IMR-90 (cell line): ENCODE data around the gene ECT2. TPM values are rescaled to one million over a fixed set of nuclear protein-coding genes. Genes with fewer than 3 reads are reported as not detected.
A peak's percentile ranks its signal among the peaks of the same experiment; 100 is the strongest.

Experiments
- ATAC-seq: fragments of 200-7000 bp; cut with Tn5 transposase; 2 replicates; pipeline ENCODE4 v1.9.1; 2020; ENCODE audit warnings: low read depth, mild to moderate bottlenecking, moderate library complexity
- BruUV-seq: library from RNA; stranded (reverse); fragments of 400-500 nt; replicated peaks from 2 replicates; lab custom pipeline; 2021; lab: Mats Ljungman, UMichigan
- CTCF ChIA-PET: fragments of 300-600 bp; formaldehyde crosslinking; extraction: SDS; loops from one replicate; lab custom pipeline; 2021; ENCODE audit warnings: antibody characterized with exemption; lab: Yijun Ruan, JAX
- POLR2A ChIA-PET: fragments of 300-600 bp; sonication (Branson Sonifier 250); formaldehyde crosslinking; loops from one replicate; lab custom pipeline; 2022; ENCODE audit warnings: antibody characterized with exemption; ENCODE audit not compliant: unreplicated experiment; lab: Charles Lee
- DNase-seq: peaks from one replicate; pipeline ENCODE4 v3.0.0; 2013
- H2AFZ ChIP-seq: replicated peaks from 2 replicates; pipeline ENCODE3; 2013; ENCODE audit warnings: low read length, mild to moderate bottlenecking; ENCODE audit not compliant: poor library complexity
- H2AK5ac ChIP-seq: 2 replicates; pipeline ENCODE4 v1.6.1; 2013; ENCODE audit warnings: low read depth, low read length, inconsistent platforms
- H2AK9ac ChIP-seq: replicated peaks from 2 replicates; pipeline ENCODE3; 2013; ENCODE audit warnings: mild to moderate bottlenecking, low read depth, low read length, moderate library complexity; ENCODE audit not compliant: poor library complexity
- H2BK120ac ChIP-seq: 2 replicates; pipeline ENCODE4 v1.6.1; 2013; ENCODE audit warnings: low read depth, low read length, inconsistent platforms
- H2BK15ac ChIP-seq: 3 replicates; pipeline ENCODE4 v1.6.1; 2013; ENCODE audit warnings: low read depth, low read length, inconsistent platforms
- H2BK20ac ChIP-seq: 2 replicates; pipeline ENCODE4 v1.6.1; 2013; ENCODE audit warnings: low read depth, mild to moderate bottlenecking, inconsistent platforms, low read length, moderate library complexity
- H2BK5ac ChIP-seq: 2 replicates; pipeline ENCODE4 v1.6.1; 2013; ENCODE audit warnings: mild to moderate bottlenecking, low read depth, low read length, inconsistent platforms; ENCODE audit not compliant: poor library complexity, severe bottlenecking
- H3K14ac ChIP-seq: replicated peaks from 2 replicates; pipeline ENCODE4 v1.6.1; 2013; ENCODE audit warnings: low read depth, low read length, inconsistent platforms
- H3K18ac ChIP-seq: 2 replicates; pipeline ENCODE4 v1.6.1; 2013; ENCODE audit warnings: low read depth, low read length, control low read depth
- H3K23ac ChIP-seq: 2 replicates; pipeline ENCODE4 v1.6.1; 2013; ENCODE audit warnings: low read depth, low read length, inconsistent platforms
- H3K27ac ChIP-seq: 2 replicates; pipeline ENCODE4 v1.5.1; 2013; ENCODE audit warnings: mild to moderate bottlenecking, control low read depth, low read length; ENCODE audit not compliant: insufficient read depth
- H3K27me3 ChIP-seq: 2 replicates; pipeline ENCODE4 v1.6.1; 2013; ENCODE audit warnings: low read length; ENCODE audit not compliant: control insufficient read depth, insufficient read depth
- H3K36me3 ChIP-seq: 2 replicates; pipeline ENCODE4 v1.6.1; 2013; ENCODE audit warnings: low read length, mixed read lengths; ENCODE audit not compliant: control insufficient read depth, insufficient read depth
- H3K4ac ChIP-seq: 2 replicates; pipeline ENCODE4 v1.6.1; 2013; ENCODE audit warnings: low read depth, low read length, inconsistent platforms
- H3K4me1 ChIP-seq: 2 replicates; pipeline ENCODE4 v1.6.1; 2013; ENCODE audit warnings: low read length, mixed read lengths; ENCODE audit not compliant: control insufficient read depth, insufficient read depth
- H3K4me2 ChIP-seq: 2 replicates; pipeline ENCODE4 v1.6.1; 2013; ENCODE audit warnings: low read depth, mild to moderate bottlenecking, control low read depth, low read length, moderate library complexity
- H3K4me3 ChIP-seq: 2 replicates; pipeline ENCODE4 v1.5.1; 2013; ENCODE audit warnings: low read depth, mild to moderate bottlenecking, control low read depth, low read length, moderate library complexity; ENCODE audit not compliant: insufficient read depth
- H3K56ac ChIP-seq: 2 replicates; pipeline ENCODE4 v1.6.1; 2013; ENCODE audit warnings: low read length, inconsistent platforms; ENCODE audit not compliant: insufficient read depth; ENCODE audit errors: extremely low read depth
- H3K79me1 ChIP-seq, 2 experiments: 2 replicates each; pipeline ENCODE4 v1.6.1; 2013; ENCODE audit warnings: low read length in 2 of 2, inconsistent platforms in 1 of 2, low read depth in 1 of 2
- H3K9ac ChIP-seq: 2 replicates; pipeline ENCODE4 v1.6.1; 2013; ENCODE audit warnings: low read depth, low read length, control low read depth
- H3K9me1 ChIP-seq: 2 replicates; pipeline ENCODE4 v1.6.1; 2013; ENCODE audit warnings: low read length, inconsistent platforms; ENCODE audit not compliant: insufficient read depth
- H3K9me3 ChIP-seq: 2 replicates; pipeline ENCODE4 v1.6.1; 2013; ENCODE audit warnings: low read length; ENCODE audit not compliant: control insufficient read depth, insufficient read depth
- H4K20me1 ChIP-seq: 2 replicates; pipeline ENCODE4 v1.6.1; 2013; ENCODE audit warnings: low read length, inconsistent platforms; ENCODE audit not compliant: insufficient read depth
- H4K5ac ChIP-seq: 2 replicates; pipeline ENCODE4 v1.6.1; 2013; ENCODE audit warnings: mild to moderate bottlenecking, low read depth, low read length, control low read depth
- H4K8ac ChIP-seq, 2 experiments: 2 replicates each; pipeline ENCODE4 v1.6.1; 2013; ENCODE audit warnings: low read depth in 2 of 2, low read length in 2 of 2, control low read depth in 1 of 2, inconsistent platforms in 1 of 2
- H4K91ac ChIP-seq: 2 replicates; pipeline ENCODE4 v1.6.1; 2013; ENCODE audit warnings: low read depth, low read length, inconsistent platforms; ENCODE audit not compliant: insufficient read depth
- CEBPB ChIP-seq: IDR thresholded peaks from 2 replicates; pipeline ENCODE4 v1.6.1; 2012; ENCODE audit warnings: low read depth, low read length, improper control_type of control experiment
- FOS ChIP-seq: fragments of 150-350 bp; IDR thresholded peaks from 2 replicates; pipeline ENCODE4 v1.6.1; 2016; ENCODE audit warnings: low read depth, low read length
- WGBS, 2 experiments: methylation state at CpG; one replicate each; pipeline versions ENCODE4 v1.1.5 to v1.1.7; 2013; ENCODE audit warnings: missing lambda C conversion rate in 2 of 2; ENCODE audit not compliant: insufficient read length in 1 of 2; ENCODE audit errors: extremely low coverage in 2 of 2; 5-methylcytosine and 5-hydroxymethylcytosine counted together
- dilution Hi-C: fragments of 300-500 bp; cut with HindIII; formaldehyde crosslinking; loops from one replicate; pipeline ENCODE4 v1.14.3; 2018; ENCODE audit warnings: low sequenced_read_pairs; ENCODE audit not compliant: unreplicated experiment
- in situ Hi-C: fragments of 300-500 bp; cut with MboI; formaldehyde crosslinking; loops from 3 replicates; pipeline ENCODE4 v1.14.3; 2019; ENCODE audit warnings: low sequenced_read_pairs, inconsistent platforms, mixed read lengths
- intact Hi-C: fragments of 100-400 bp; cut with micrococcal nuclease; formaldehyde crosslinking; loops from 2 replicates; pipeline ENCODE4 v1.10.0; 2022
- polyA plus RNA-seq, 3 experiments: library from polyadenylated mRNA; depleted of rRNA; stranded (reverse); fragments of >200 nt; gene quantifications; 2 replicates each; pipeline ENCODE4 v1.2.3, GENCODE V29; 2012; ENCODE audit warnings: low replicate concordance in 1 of 3
- total RNA-seq: library from RNA; depleted of rRNA; stranded (reverse); fragments of >200 nt; gene quantifications from 2 replicates; pipeline ENCODE4 v1.2.3, GENCODE V29; 2012

The ECT2 gene
- total and polyA plus RNA-seq, 2 of the 4 experiments (the other 2 are of a cell fraction): 18.1 to 37.8 TPM

- WGBS, 2 experiments: 33% methylated on average over 1 of the region's 2 CpGs; no CpG with 5 or more reads in 1 of the 2 experiments
- no peak overlapping the region for H3K9ac ChIP-seq
- no TSS peak for BruUV-seq
- H3K56ac ChIP-seq: no peak overlapping the region
- no peaks in the 10 kb centered on the region for H3K36me3 ChIP-seq
- no peak overlapping the region; the same call in 1 of the 2 replicates for H3K14ac ChIP-seq
- peak; percentile 73 for TF ChIP-seq CEBPB
- TF ChIP-seq FOS: no peak
- no peak overlapping the region for H4K5ac ChIP-seq
- peak overlapping the region; percentile 80 for H2BK120ac ChIP-seq
- no peaks in the 10 kb centered on the region for H4K20me1 ChIP-seq
- no peak overlapping the region for H2AFZ ChIP-seq
- peak overlapping the region; percentile 62; the same call in 1 of the 2 replicates for H2BK20ac ChIP-seq
- no peaks in the 10 kb centered on the region for H3K9me3 ChIP-seq
- H3K4me2 ChIP-seq: no peak overlapping the region
- H4K91ac ChIP-seq: no peak overlapping the region
- peak; percentile 16 for DNase-seq
- dilution Hi-C loops (no loop called here), intact Hi-C loops (no loop called here), in situ Hi-C loops (no loop called here)
- CTCF ChIA-PET: interaction anchor here (1.0 kb wide), 1 partner anchor 12 kb away, joined by 3 read pairs; no protein-coding TSS in a partner anchor
- no peak overlapping the region for H2AK5ac ChIP-seq
- no peak overlapping the region for H2AK9ac ChIP-seq
- peak overlapping the region in 1 of 2 experiments; percentile 36; a peak in 1 of 4 replicates for H4K8ac ChIP-seq
- ATAC-seq: no peak
- H2BK5ac ChIP-seq: no peak overlapping the region
- no peak overlapping the region for H3K4me3 ChIP-seq
- H3K23ac ChIP-seq: peak overlapping the region; percentile 85; the same call in 1 of the 2 replicates
- no peak overlapping the region; the same call in 1 of the 2 replicates for H3K18ac ChIP-seq
- POLR2A ChIA-PET: interaction anchor here (0.6 kb wide), 1 partner anchor 34 kb away, joined by 3 read pairs; no protein-coding TSS in a partner anchor
- no peaks in the 10 kb centered on the region for H3K9me1 ChIP-seq
- peak overlapping the region; percentile 40; the same call in 1 of the 2 replicates for H3K4ac ChIP-seq
- H2BK15ac ChIP-seq: peak overlapping the region; percentile 11; the same call in 1 of the 3 replicates
- H3K79me1 ChIP-seq: peaks cover 0 to 5% of the 10 kb centered on the region in 2 experiments; a peak in 2 of 4 replicates
- H3K27me3 ChIP-seq: no peaks in the 10 kb centered on the region
- H3K27ac ChIP-seq: no peak overlapping the region
- no peaks in the 10 kb centered on the region; the same call in 1 of the 2 replicates for H3K4me1 ChIP-seq
Observed at GRCh38 chr3:172746475-172746874, 4.1 kb upstream of the ECT2 start.
